ENCODE results near the gene SYT1. TPM values are rescaled to one million over a fixed set of nuclear protein-coding genes. Genes with fewer than 3 reads are reported as not detected.

Gene SYT1
- total RNA-seq, 2 donors from 2014 or later = 2.0 to 2.6 TPM

- no peak for DNase-seq (ENCODE audit: low spot score)
- intact Hi-C loops (cut with DNase I) = no loop called here
These were observed 574.1 kb downstream of the SYT1 start for GRCh38 chr12:79438480-79439174.

DNA sequence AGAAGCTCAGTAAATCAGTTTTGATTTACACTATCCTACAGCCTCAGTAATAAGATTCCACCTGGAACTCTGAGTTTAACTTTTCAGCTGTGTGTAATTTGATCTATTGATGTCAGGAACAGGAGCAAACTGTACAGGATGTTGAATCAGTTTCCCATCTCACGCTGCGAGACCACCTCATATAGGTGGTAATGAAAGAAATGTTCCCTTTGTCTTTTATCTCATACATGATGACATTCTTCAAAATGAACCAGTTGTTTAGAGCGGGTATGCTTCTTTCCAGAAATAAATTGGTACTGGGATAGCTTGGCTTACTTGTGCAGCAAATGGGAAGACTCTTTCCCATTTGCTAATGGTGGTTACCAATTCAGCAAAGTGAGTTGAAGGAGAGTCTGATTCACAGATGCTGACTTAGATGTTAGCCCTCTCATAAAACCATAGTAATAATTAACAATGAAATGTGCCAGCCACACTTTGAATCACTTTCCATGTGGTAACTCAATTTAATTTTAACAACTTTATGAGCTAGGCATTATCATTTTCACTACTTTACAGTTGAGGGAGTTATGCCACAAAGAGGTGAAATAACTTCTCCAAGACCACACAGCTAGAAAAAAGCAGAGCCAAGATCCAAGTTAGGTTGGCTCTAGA, 574.7 kb downstream of the SYT1 start:
- DNase-seq (ENCODE audit: low spot score) = no peak

GRCh38 chr12:79441534-79441933, 577.0 kb downstream of the SYT1 start:
- intact Hi-C loops (cut with DNase I) = no loop called here
- no peak for DNase-seq (ENCODE audit: low spot score)

More for the DNA sequence above, 574.7 kb downstream of the SYT1 start:
- intact Hi-C loops (cut with DNase I) = no loop called here

DNA sequence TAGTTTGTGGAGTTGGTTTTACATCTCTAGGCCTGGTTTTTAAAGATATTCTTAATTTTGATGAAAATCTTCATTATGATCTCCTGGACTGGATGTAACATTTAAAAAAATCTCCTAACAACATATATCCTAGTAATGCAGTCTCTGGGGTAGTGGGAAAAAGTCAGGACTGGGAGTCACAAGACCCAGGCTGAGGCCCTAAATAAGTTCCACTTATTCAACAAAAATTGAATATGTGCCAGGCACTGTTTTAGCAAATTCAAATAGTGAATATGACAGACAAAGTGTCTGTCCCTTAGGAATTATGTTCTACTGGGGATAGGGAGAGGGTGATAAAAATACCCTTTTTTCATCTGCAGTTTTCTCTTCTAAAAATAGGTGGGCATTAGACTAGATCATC, 577.8 kb downstream of the SYT1 start:
- DNase-seq (ENCODE audit: low spot score) = no peak
- intact Hi-C loops (cut with DNase I) = no loop called here

DNA sequence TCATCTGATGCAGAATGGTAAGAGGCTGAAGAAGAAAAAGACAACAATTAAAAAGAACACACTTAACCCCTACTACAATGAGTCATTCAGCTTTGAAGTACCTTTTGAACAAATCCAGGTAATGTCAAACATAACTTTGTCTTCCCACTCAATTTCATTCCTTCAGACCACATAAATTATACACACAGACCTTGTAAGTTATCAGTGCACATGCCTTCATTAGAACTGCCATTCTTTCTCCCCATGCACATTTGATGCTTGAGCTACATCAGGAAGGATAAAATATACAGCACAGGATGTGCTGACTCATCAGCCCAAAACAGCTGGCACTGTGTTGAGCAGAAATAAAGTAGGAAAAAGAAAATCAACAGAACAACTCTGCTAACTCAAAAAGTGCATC, 579.5 kb downstream of the SYT1 start:
- DNase-seq (ENCODE audit: low spot score) = no peak
- intact Hi-C loops (cut with DNase I) = no loop called here

DNA sequence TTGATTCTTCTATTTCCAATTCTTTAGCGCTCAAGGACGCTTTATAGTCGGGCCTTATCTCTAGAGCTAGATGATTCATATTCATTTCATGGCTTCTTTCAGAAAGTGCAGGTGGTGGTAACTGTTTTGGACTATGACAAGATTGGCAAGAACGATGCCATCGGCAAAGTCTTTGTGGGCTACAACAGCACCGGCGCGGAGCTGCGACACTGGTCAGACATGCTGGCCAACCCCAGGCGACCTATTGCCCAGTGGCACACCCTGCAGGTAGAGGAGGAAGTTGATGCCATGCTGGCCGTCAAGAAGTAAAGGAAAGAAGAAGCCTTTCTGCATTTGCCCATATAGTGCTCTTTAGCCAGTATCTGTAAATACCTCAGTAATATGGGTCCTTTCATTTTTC, 584.2 kb downstream of the SYT1 start:
- intact Hi-C loops (cut with DNase I) = no loop called here
- no peak for DNase-seq (ENCODE audit: low spot score)

DNA sequence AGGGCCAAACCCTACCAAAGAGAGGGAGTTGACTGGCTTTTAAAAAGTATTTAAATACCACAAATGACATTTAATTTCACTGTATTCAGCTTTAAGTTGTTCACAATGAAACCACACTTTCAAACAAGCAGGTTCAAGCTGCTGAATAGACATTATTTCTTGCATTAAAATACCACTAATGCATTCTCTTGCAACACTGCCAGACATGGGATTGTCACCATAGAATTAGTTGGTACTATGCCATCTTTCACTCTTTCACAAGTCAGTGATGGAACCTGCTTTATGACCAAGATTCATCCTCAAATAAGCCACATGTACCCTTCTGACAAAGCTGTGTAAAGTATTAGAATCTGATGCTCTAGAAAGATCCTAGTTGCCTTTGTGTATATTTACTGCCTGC, 586.8 kb downstream of the SYT1 start:
- intact Hi-C loops (cut with DNase I) = no loop called here
- DNase-seq (ENCODE audit: low spot score) = no peak

DNA sequence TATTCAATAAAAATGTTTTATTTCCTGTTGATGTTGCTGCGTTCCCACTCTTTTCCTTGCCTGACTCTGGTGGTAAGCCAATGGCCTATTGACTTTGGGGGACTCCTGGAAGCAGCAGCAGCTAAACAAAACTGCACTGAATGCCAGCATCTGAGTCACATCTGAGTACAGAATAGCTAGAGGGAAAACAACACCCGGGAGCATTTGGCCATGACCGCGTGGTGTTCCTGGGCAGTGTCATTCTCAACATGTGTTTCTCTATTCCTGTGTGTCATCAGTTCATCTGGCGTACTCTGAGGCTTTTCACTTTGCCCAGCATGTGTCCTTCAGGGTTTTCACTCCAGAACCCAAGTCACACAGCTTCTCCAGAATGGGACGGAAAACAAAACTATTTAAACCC, 587.4 kb downstream of the SYT1 start:
- peak; percentile 80 for DNase-seq (ENCODE audit: low spot score)
- intact Hi-C loops (cut with DNase I) = no loop called here

DNA sequence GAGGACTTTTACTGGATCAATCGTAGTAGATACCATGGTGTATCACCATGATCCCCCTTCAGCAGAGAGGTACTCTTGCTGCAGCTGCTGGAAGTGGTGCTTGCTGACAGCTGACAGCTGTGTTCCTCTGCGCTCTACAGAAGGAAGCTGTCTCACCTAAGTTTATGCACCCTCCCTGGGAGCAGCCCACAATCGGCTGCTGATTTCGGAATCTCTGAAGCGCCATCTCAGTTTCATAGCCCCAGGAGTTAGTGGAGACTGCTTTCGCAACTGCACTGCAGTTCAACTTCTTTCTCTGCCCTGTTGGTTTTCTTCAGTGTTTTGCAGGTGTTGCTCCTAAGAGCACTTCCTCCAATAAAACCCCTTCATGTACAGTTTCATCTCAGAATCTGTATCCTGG, 588.3 kb downstream of the SYT1 start:
- intact Hi-C loops (cut with DNase I) = no loop called here
- no peak for DNase-seq (ENCODE audit: low spot score)

DNA sequence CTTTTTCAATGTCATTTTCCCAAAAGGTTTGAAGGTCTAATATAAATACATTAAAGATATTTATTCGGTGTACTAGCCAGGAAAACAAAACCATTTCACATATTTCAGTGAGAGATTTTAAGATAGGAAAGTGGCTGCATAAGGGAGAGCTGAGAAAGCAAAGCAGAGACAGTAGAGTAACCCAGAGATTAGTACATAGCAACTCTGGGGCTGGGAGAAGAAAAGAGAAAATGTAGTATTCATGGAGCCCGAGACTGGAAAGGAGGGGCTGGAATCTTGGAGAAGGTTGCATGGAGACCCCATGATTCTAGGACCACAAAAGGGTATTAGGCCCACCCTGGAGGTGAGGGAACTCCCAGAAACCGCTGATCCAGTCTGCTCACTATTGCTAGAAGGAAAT, 589.2 kb downstream of the SYT1 start:
- intact Hi-C loops (cut with DNase I) = no loop called here
- no peak for DNase-seq (ENCODE audit: low spot score)

DNA sequence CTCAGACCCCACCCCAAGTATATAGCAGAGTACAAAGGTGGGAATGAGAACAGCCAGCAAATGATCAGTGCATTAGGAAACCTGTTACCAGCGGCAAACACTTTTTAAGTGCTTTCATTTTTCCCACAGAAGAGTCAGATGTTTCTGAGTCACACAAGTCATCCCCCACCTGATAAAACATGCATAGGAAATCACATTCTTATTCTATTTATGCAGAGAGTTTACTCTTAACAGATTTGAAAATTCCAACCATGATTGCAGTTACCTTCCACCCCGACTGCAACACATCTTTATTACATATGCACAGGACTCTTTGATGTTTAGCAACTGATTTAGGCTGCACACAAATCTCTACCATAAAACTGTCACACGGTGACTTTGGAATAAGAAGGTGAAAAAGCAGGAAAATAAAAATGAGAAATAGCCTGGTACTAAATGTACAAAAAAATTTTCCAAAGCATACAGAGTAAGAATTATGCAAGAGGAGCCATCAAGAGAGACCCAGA, 589.8 kb downstream of the SYT1 start:
- intact Hi-C loops (cut with DNase I) = no loop called here
- no peak for DNase-seq (ENCODE audit: low spot score)

GRCh38 chr12:79455286-79455685, 590.7 kb downstream of the SYT1 start:
- DNase-seq (ENCODE audit: low spot score) = no peak
- intact Hi-C loops (cut with DNase I) = no loop called here

- intact Hi-C loops (cut with DNase I) = no loop called here
- no peak for DNase-seq (ENCODE audit: low spot score)
These were observed 617.7 kb downstream of the SYT1 start for GRCh38 chr12:79482323-79482722.

DNA sequence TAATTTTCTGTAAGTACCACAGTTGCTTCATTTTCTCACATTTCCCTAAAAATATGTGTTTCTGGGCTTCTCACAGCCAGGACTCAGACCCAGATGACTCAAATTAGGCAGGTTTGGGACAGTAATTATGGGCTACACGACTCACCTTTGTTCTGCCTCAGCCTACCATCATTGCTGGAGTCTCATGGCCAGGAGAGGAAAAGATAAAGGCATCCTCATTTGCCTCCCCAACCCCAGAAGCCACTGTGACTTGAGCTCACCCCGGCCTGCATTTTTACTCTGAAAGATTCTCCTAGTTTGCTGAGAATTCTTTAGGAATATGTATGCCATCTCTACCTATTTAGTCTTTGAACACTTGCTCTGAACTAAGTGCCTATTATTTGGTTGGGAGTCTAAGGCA, 618.3 kb downstream of the SYT1 start:
- intact Hi-C loops (cut with DNase I) = no loop called here
- DNase-seq (ENCODE audit: low spot score) = no peak

GRCh38 chr12:79486154-79486553, 621.6 kb downstream of the SYT1 start:
- no peak for DNase-seq (ENCODE audit: low spot score)
- intact Hi-C loops (cut with DNase I) = no loop called here

DNA sequence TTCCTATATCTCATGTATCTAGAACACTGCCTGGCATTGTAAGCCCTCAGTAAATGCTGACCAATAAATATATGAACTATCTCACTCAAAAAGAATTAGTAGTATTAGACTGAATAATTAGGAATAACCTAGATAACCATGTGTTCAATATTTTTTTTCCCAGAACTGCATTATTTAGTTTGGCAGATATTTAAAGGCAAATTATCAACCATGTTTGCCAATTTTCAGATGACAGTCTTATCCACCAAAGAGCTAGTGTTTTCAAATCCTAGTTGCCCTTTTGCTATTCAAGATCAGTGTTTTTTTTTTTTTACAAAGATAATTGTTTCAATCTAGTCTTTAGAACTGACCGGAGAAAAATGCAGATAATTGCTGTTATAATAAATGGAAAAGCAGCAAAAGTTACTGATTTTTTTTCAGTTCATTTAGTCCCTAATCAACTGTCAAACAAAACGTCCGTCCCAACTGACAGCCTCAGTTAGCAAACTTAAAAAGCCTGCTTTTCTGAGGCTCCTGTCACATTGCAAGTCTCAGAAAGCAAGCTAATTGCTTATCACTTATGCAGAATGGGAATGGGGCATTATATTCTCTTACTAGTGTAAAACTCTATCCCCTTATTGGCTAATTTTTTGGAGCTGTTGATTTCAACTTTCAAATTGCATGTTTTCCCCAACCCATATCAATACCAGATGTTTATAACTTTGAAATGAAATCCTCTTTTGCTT, 623.0 kb downstream of the SYT1 start:
- intact Hi-C loops (cut with DNase I) = no loop called here
- DNase-seq (ENCODE audit: low spot score) = no peak

Small RNAs within 50 kb of the gene (microRNA-seq; reads per million reads assigned to microRNA genes)
- 0 reads per million in 2 donors for gene MIR1252 (ENCODE audit: borderline microRNAs expressed in 2 of 2)

Data from posterior vena cava (tissue), 2 donors.